NCI-H1105 (cell line): ENCODE data around the gene KRTAP23-1.

ENCODE experiments used
- DNase-seq: peaks from one replicate; lab custom pipeline; 2025; lab: John Stamatoyannopoulos, UW

KRTAP23-1 gene

GRCh38 chr21:30306884-30307283 is 41.5 kb downstream of the KRTAP23-1 start:
- no peak for DNase-seq

- DNase-seq = no peak
These were observed 43.3 kb downstream of the KRTAP23-1 start for GRCh38 chr21:30305136-30305535.
